GM19395 (cell line): ENCODE data around the gene ADARB2.

Experiments
- ATAC-seq: cut with Tn5 transposase; IDR thresholded peaks from one replicate; pipeline ENCODE4 v1.9.1; 2021; ENCODE audit warnings: mild to moderate bottlenecking, moderate library complexity; ENCODE audit not compliant: unreplicated experiment

ADARB2 gene

GRCh38 chr10:1736144-1736971 is 967 bp downstream of the ADARB2 start:
- no peak for ATAC-seq

- ATAC-seq: no peak
Measured at GRCh38 chr10:1735562-1735961, 1.8 kb downstream of the ADARB2 start.

GRCh38 chr10:1734288-1734687 is 3.0 kb downstream of the ADARB2 start:
- no peak for ATAC-seq

GRCh38 chr10:1733720-1734119 is 3.6 kb downstream of the ADARB2 start:
- no peak for ATAC-seq

- no peak for ATAC-seq
Measured at GRCh38 chr10:1732564-1732996, 4.7 kb downstream of the ADARB2 start.

- ATAC-seq: no peak
Measured at GRCh38 chr10:1731592-1731991, 5.7 kb downstream of the ADARB2 start.

GRCh38 chr10:1729751-1730150 is 7.6 kb downstream of the ADARB2 start:
- ATAC-seq: no peak

- no peak for ATAC-seq
Measured at GRCh38 chr10:1726861-1727260, 10.5 kb downstream of the ADARB2 start.

- ATAC-seq: no peak
Measured at GRCh38 chr10:1724921-1725488, 12.3 kb downstream of the ADARB2 start.

- no peak for ATAC-seq
Measured at GRCh38 chr10:1716839-1717238, 20.5 kb downstream of the ADARB2 start.

- no peak for ATAC-seq
Measured at GRCh38 chr10:1715821-1716220, 21.5 kb downstream of the ADARB2 start.

- ATAC-seq: no peak
Measured at GRCh38 chr10:1712944-1713671, 24.2 kb downstream of the ADARB2 start.

- no peak for ATAC-seq
Measured at GRCh38 chr10:1712314-1712713, 25.0 kb downstream of the ADARB2 start.

GRCh38 chr10:1709161-1709560 is 28.2 kb downstream of the ADARB2 start:
- no peak for ATAC-seq

GRCh38 chr10:1708746-1709145 is 28.6 kb downstream of the ADARB2 start:
- no peak for ATAC-seq

- no peak for ATAC-seq
Measured at GRCh38 chr10:1706711-1707110, 30.6 kb downstream of the ADARB2 start.

GRCh38 chr10:1706256-1706655 is 31.1 kb downstream of the ADARB2 start:
- ATAC-seq: no peak

- ATAC-seq: no peak
Measured at GRCh38 chr10:1698185-1698584, 39.1 kb downstream of the ADARB2 start.

GRCh38 chr10:1696106-1696505 is 41.2 kb downstream of the ADARB2 start:
- no peak for ATAC-seq

- no peak for ATAC-seq
Measured at GRCh38 chr10:1690086-1690485, 47.2 kb downstream of the ADARB2 start.

- no peak for ATAC-seq
Measured at GRCh38 chr10:1688531-1688930, 48.8 kb downstream of the ADARB2 start.

- no peak for ATAC-seq
Measured at GRCh38 chr10:1687623-1688150, 49.6 kb downstream of the ADARB2 start.
